Activated T-helper 2 cell treated with anti-CD3 and anti-CD28 coated beads, Interferon-gamma antibody, Interleukin-2, Interleukin-4, amounts not matched to agents 10 μg/mL and 5 μg/mL and 100 μg/mL, durations not matched to agents 14 hours and 24 hours and 36 hours (primary cell): ENCODE measurements around the gene P3H1. TPM values are rescaled to one million over a fixed set of nuclear protein-coding genes. Genes with fewer than 3 reads are reported as not detected.
"Not testable (repeated sequence)": the region's sequence is repeated elsewhere in the genome, so short reads cannot be mapped to it uniquely, and the experiment has no call there.

Source experiments
- DNase-seq: peaks from one replicate; pipeline ENCODE4 v3.0.0; 2021; ENCODE audit warnings: low spot score
- H3K27ac Mint-ChIP-seq: one replicate; pipeline ENCODE4 v1.8.0; 2021; ENCODE audit warnings: mixed read lengths
- H3K27me3 Mint-ChIP-seq: one replicate; pipeline ENCODE4 v1.8.0; 2021; ENCODE audit warnings: low read depth, mixed read lengths
- H3K36me3 Mint-ChIP-seq: one replicate; pipeline ENCODE4 v1.8.0; 2021; ENCODE audit warnings: low read depth, mixed read lengths
- H3K4me1 Mint-ChIP-seq: one replicate; pipeline ENCODE4 v1.8.0; 2021; ENCODE audit warnings: low read depth, mixed read lengths
- H3K4me3 Mint-ChIP-seq: one replicate; pipeline ENCODE4 v1.8.0; 2021; ENCODE audit warnings: low read depth, mild to moderate bottlenecking, moderate library complexity, mixed read lengths
- H3K9me3 Mint-ChIP-seq: one replicate; pipeline ENCODE4 v1.8.0; 2021; ENCODE audit warnings: mixed read lengths
- intact Hi-C: fragments of 100-400 bp; cut with micrococcal nuclease; formaldehyde crosslinking; loops from one replicate; pipeline ENCODE4 v1.15.1; 2023
- total RNA-seq: library from RNA; stranded (reverse); gene quantifications from 2 replicates; pipeline ENCODE4 v1.2.3, GENCODE V29; 2022

P3H1 gene
- total RNA-seq, 1 donor from 2014 or later, result 47.9 TPM

DNA sequence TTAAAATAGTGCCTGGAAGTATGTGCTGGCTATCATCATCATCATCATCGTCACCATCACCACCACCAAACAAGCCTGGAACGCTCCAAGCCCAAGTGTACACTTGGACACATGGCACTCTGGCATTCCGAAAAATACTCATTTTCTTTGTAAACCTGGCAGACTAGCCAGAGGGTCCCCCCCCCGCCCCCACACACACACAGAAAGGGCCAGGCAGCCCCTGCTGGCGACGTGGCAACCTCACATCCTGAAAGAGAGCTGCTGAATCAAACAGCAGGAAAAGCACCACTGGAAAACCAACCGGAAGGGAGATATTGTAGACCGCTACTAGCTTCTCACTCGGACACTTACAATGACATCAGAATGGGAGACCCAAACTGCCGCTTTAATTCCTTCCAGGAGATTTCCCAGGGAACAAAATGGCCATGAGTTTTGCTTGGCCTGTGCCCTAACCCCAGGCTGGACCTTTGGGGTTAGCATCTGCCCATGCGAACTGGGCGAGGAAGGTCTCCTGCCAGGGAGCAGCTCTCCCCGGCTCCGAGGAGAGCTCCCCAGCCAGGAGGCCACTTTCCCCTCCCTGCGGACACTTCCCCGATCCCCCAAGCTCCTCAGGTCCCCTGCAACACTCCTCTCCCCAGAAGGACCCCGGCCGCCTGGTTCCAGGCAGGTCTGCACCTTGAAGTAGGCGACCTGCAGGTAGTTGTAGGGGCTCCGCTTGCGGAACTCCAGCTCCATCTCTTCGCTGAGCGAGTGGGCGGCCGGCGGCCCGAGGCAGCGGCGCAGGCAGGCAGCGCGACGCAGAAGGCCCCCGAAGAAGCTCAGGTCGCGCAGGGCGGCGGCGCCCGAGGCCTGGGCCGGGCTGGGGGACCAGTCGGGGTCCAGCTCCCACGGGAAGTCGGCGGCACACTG, 742 bp downstream of the P3H1 start:
- peak; percentile 41 for DNase-seq
- intact Hi-C loops, result loop anchor here (2.0 to 10.0 kb wide), 5 partner anchors 51 to 431 kb away; partner anchors contain the start of genes ERMAP, FOXJ3, PPCS and PPIH
- no peaks in the 10 kb centered on the region for H3K27me3 Mint-ChIP-seq
- peak overlapping the region; percentile 63 for H3K27ac Mint-ChIP-seq
- peaks cover 33% of the 10 kb centered on the region for H3K36me3 Mint-ChIP-seq
- H3K9me3 Mint-ChIP-seq, result no peaks in the 10 kb centered on the region
- H3K4me1 Mint-ChIP-seq, result peaks cover 17% of the 10 kb centered on the region
- no peak overlapping the region for H3K4me3 Mint-ChIP-seq

DNA sequence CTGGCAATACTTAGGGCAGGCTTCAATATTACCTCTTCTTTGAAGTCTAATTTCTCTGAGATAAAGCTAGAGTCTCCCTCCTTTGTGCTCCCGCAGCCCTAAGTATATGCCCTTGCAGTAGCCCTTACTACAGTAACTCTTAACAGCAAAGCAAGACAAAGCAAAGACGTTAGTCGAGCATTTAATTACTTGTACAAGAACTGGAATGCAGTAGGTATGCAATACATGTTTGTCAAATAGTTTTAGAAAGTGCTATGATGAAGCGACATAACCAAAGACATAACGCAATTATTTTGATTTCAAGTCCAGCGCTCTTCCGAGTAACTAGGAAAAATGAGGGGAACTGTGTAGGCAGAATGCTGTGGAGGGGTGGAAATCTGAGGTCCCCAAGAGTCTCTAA, 1.6 kb downstream of the P3H1 start:
- Mint-ChIP-seq H3K9me3 (no peaks in the 10 kb centered on the region), H3K27me3 (no peaks in the 10 kb centered on the region), H3K4me3 (no peak overlapping the region), H3K27ac (no peak overlapping the region), H3K36me3 (peaks cover 25% of the 10 kb centered on the region), H3K4me1 (peaks cover 14% of the 10 kb centered on the region)
- intact Hi-C loops, result loop anchor here (5.0 to 10.0 kb wide), 3 partner anchors 82 to 430 kb away; partner anchors contain the start of genes FOXJ3, PPCS, ZMYND12 and ZNF691
- DNase-seq, result no peak

DNA sequence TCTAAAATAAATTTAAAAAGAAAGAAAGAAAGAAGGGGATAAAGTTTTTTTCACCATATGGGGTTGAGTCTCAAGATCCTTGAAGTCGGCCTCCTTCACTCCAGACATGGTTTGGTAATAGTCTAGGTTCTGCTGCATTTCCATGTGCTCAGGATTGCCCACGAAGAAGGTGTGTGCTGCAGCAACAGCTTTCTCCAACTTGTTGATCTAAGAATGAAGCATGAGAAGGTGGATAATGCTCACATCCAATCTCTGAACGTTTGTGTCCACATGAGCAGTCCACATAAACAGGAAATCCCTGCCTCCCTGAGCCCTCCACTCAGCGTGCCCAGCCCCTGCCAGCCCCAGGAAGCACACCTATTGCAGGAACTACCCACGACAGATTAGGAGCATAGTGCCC, 4.6 kb downstream of the P3H1 start:
- intact Hi-C loops, result loop anchor here (10.0 kb wide), 2 partner anchors 307 to 427 kb away; partner anchors contain the start of genes FOXJ3, PPCS and ZMYND12
- H3K4me1 Mint-ChIP-seq, result peaks cover 2% of the 10 kb centered on the region
- no peak for DNase-seq
- H3K36me3 Mint-ChIP-seq, result peaks cover 28% of the 10 kb centered on the region
- H3K9me3 Mint-ChIP-seq, result no peaks in the 10 kb centered on the region
- H3K27me3 Mint-ChIP-seq, result no peaks in the 10 kb centered on the region
- no peak overlapping the region for H3K27ac Mint-ChIP-seq
- H3K4me3 Mint-ChIP-seq, result no peak overlapping the region

DNA sequence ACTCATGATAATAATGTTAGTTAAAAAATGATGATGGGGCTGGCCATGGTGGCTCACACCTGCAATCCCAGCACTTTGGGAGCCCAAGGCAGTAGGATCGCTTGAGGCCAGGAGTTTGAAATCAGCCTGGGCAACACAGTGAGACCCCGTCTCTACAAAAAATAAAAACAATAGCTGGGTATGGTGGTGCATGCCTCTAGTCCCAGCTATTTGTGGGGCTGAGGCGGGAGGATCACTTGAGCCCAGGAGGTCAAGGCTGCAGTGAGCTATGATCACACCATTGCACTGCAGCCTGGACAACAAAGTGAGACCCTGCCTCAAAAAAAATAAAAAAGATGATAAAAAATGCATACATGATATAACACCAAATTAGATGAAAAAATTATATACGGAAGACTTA, 5.3 kb downstream of the P3H1 start:
- Mint-ChIP-seq H3K27me3 (no peaks in the 10 kb centered on the region), H3K27ac (no peak overlapping the region), H3K4me3 (no peak overlapping the region), H3K36me3 (peaks cover 35% of the 10 kb centered on the region), H3K4me1 (peaks cover 4% of the 10 kb centered on the region), H3K9me3 (no peaks in the 10 kb centered on the region)
- intact Hi-C loops, result loop anchor here (10.0 kb wide), 2 partner anchors 307 to 427 kb away; partner anchors contain the start of genes FOXJ3, PPCS and ZMYND12
- no peak for DNase-seq

DNA sequence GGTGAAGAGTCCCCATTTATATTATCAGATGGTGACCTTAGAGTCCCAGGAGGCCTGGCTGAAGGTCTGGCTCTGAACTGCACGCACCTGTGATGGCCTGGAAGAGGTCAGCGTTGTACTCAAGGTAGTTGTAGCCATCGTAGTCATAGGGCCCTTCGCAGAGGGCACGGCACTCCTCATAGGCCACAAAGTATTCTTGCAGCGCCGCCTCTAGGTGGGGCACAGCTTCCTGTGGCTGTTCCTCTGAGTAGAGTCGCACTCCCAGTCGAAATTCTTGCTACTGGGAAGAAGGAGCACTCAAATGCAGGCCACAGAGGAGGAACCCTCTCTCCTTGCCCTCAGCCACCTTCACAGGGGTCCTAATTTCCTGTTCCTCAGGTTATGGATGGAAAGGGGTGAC, 7.7 kb downstream of the P3H1 start:
- no peak overlapping the region for H3K4me3 Mint-ChIP-seq

DNA sequence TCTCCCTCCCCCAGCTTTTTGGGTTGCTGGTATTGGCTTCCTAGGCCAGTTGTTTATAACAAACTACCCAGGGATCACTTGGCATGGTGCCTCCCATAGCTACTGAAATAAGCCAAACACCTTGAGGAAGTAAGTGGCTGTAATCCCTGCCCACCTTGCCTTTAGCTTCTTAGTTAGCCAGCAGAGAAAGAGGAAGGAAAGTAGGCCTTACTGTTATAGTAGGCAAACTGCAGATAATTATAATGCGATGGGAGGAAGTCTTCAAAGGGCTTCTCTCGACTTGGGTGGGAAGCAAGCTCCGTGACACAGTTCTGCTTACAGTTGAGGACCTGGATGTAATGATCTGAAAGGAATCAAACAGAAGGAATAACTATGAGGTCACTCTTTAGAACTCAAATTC, 8.2 kb downstream of the P3H1 start:
- H3K27ac Mint-ChIP-seq, result no peak overlapping the region
- H3K4me3 Mint-ChIP-seq, result no peak overlapping the region
- peaks cover 56% of the 10 kb centered on the region for H3K36me3 Mint-ChIP-seq
- H3K9me3 Mint-ChIP-seq, result no peaks in the 10 kb centered on the region
- peaks cover 4% of the 10 kb centered on the region for H3K4me1 Mint-ChIP-seq
- intact Hi-C loops, result no loop called here
- no peaks in the 10 kb centered on the region for H3K27me3 Mint-ChIP-seq
- DNase-seq, result no peak

More for the DNA sequence above, 7.7 kb downstream of the P3H1 start:
- Mint-ChIP-seq H3K9me3 (no peaks in the 10 kb centered on the region), H3K27ac (no peak overlapping the region), H3K36me3 (peaks cover 52% of the 10 kb centered on the region), H3K4me1 (peaks cover 4% of the 10 kb centered on the region), H3K27me3 (no peaks in the 10 kb centered on the region)
- no peak for DNase-seq
- intact Hi-C loops, result no loop called here

DNA sequence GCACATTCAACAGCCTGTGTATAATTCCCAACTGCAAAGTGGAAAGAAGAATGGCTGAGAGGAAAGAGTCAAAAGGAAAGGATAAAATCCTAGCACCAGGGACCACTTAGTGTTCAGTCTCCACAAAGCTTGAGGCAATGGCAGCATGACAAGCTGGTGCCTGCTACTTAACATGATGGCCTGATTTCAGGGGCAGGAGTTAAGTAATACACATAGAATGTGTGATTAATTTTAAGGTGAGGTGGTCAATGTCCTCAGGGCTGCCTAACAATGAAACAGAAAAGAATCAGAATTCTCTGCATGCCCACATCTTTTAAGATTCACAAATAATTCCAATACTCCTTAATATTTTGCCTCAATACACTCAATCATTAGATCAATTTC, 8.9 kb downstream of the P3H1 start:
- Mint-ChIP-seq H3K9me3 (no peaks in the 10 kb centered on the region), H3K27me3 (no peaks in the 10 kb centered on the region), H3K4me1 (peaks cover 4% of the 10 kb centered on the region), H3K4me3 (no peak overlapping the region), H3K36me3 (peaks cover 62% of the 10 kb centered on the region), H3K27ac (no peak overlapping the region)
- DNase-seq, result no peak
- intact Hi-C loops, result no loop called here

DNA sequence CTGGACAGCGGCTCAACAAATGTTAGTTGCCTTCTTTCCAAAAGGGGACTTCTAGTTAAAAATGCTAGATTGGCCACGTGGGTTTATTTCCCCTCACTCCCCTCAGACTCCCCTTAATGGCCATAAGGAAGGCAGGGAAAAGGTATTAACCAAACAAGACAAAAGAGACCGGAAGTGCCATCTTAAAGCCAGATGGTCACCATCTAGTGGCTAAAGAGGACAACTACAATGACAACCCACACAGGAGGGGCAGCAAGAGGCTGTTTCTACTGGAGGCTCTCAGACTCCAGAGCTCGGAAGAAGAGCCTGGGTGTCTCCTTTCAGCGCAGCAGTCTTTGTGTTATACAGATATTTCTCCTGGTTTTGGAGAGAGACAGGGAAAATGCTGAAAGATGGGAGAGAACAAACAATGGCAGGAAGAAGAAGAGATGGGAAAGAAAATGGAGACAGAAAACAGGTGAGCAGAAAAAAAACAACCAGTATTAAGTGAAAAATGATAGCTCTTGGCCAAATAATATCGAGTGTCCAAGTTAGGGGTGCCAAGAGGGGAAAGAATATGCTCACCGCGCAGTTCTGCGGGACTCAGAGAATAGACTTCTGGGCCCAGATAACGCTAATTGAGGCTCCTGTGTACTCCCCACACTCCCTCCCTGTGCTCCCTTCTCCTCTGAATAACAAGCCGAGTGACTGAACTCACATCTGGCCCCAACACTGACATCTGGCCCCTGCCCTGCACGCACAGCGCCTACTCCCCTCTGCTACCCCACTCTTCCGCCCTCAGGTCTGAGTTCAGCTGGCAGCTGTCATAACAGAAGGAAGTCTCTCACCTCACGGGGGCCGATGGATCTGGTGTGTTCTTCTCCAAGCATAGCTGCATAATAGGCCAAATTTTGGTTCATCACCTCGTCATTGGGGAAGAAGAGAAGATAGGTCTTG, 9.6 kb downstream of the P3H1 start:
- Mint-ChIP-seq H3K27me3 (no peaks in the 10 kb centered on the region), H3K36me3 (peaks cover 63% of the 10 kb centered on the region), H3K9me3 (no peaks in the 10 kb centered on the region), H3K4me3 (no peak overlapping the region), H3K27ac (no peak overlapping the region), H3K4me1 (peaks cover 2% of the 10 kb centered on the region)
- intact Hi-C loops, result no loop called here
- no peak for DNase-seq

DNA sequence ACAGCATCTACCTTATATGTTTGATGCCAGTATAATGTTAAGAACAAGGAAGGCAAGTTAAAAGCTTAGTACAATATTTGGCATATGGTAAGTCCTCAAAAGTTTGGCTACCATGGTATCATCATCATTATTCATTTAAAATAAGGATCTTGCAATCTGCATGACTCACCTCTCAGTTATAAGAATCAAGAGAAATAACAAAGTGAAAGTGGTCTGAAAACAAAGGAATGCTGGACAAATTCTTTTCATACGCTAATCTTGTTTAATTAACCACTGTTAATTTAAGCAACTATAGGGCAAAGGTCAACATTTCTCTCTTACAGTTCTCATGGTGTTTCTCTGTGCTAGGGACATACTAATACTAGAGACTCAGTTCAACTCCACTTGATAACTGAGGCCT, 13.8 kb downstream of the P3H1 start:
- Mint-ChIP-seq H3K27ac (no peak overlapping the region), H3K36me3 (peaks cover 78% of the 10 kb centered on the region), H3K27me3 (no peaks in the 10 kb centered on the region), H3K4me3 (no peak overlapping the region), H3K9me3 (peaks cover 5% of the 10 kb centered on the region), H3K4me1 (peaks cover 2% of the 10 kb centered on the region)
- no peak for DNase-seq
- intact Hi-C loops, result no loop called here

DNA sequence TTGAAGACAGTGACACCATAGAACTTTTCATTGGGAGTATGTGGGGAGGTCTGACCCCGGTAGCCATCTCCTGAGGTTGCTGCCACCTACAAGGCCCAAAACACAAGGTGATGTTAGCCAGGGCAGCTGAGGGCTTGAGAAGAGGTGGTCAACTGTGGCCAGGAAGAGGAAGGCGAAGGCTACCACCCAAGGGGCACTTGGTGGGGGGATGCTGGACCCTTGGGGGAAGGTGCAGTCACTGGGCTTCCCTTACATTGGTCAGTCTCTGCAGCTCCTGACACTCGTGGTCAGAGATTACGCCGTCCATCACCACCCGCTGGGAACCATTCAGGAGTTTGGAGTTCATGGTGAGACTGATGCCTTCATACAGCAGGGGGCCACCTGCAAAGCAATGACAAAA, 14.5 kb downstream of the P3H1 start:
- peaks cover 5% of the 10 kb centered on the region for H3K9me3 Mint-ChIP-seq
- peaks cover 77% of the 10 kb centered on the region for H3K36me3 Mint-ChIP-seq
- no peak overlapping the region for H3K4me3 Mint-ChIP-seq
- H3K27ac Mint-ChIP-seq, result no peak overlapping the region
- H3K4me1 Mint-ChIP-seq, result peaks cover 2% of the 10 kb centered on the region
- no peaks in the 10 kb centered on the region for H3K27me3 Mint-ChIP-seq
- DNase-seq, result no peak
- intact Hi-C loops, result no loop called here

DNA sequence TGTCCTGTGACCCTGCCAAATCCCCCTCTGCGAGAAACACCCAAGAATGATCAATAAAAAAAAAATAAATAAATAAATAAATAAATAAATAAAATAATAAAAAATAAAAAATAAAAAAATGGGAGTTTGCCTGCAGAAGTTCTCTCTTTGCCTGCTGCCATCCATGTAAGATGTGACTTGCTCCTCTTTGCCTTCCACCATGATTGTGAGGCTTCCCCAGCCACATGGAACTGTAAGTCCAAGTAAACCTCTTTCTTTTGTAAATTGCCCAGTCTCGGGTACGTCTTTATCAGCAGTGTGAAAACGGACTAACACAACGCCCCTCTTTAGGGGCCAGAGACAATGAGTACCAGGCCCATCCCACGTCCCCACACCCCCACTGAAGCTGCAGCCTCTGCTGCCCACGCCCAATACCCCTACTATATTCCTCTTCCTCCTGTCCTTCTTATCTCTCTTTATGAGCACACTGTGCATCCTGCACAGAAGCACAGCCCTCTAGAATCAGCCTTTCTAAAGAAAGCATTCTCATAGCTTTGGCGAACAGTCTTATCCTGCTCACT, 15.2 kb downstream of the P3H1 start:
- H3K4me3 Mint-ChIP-seq, H3K27me3 Mint-ChIP-seq, DNase-seq, H3K4me1 Mint-ChIP-seq, intact Hi-C loops, H3K9me3 Mint-ChIP-seq, H3K27ac Mint-ChIP-seq: not testable (repeated sequence)
- H3K36me3 Mint-ChIP-seq, result peaks cover 77% of the 10 kb centered on the region

DNA sequence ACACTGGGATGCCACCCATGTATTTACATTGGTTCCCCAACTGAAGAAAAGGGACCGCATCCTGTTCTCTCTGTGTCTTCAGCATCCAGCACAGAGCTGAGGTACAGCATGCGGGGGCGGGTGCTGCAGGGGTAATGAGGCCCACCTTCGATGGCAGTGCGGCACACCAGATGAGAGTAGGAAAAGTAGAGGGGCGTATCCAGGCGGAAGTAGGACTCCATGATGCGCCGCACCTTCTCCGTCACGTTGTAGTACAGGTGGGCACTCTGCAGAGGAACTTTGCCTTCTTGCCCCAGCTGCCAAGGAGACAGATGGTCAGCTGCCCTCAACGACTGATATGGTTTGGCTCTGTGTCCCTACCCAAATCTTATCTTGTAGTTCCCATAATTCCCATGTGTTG, 16.8 kb downstream of the P3H1 start:
- no peak overlapping the region for H3K27ac Mint-ChIP-seq
- peaks cover 5% of the 10 kb centered on the region for H3K9me3 Mint-ChIP-seq
- no peak for DNase-seq
- H3K27me3 Mint-ChIP-seq, result no peaks in the 10 kb centered on the region
- peaks cover 74% of the 10 kb centered on the region for H3K36me3 Mint-ChIP-seq
- no peak overlapping the region for H3K4me3 Mint-ChIP-seq
- H3K4me1 Mint-ChIP-seq, result no peaks in the 10 kb centered on the region
- intact Hi-C loops, result no loop called here
